Measurements from ENCODE around the gene ULK4. TPM values are rescaled to one million over a fixed set of nuclear protein-coding genes. Genes with fewer than 3 reads are reported as not detected.
"Not testable (repeated sequence)": the region's sequence is repeated elsewhere in the genome, so short reads cannot be mapped to it uniquely, and the experiment has no call there.

Gene ULK4
- total and polyA plus RNA-seq, 2 of the 4 experiments (the other 2 are of a cell fraction) = 2.7 to 5.0 TPM

GRCh38 chr3:41710646-41711388 is 251.1 kb downstream of the ULK4 start:
- Histone ChIP-seq H3K4me1 (ENCODE audit: control insufficient read depth, insufficient read depth, low read length) (peaks cover 3% of the 10 kb centered on the region; the same call in 1 of the 2 replicates), H2BK120ac (ENCODE audit: low read depth, low read length) (peak overlapping the region; percentile 3), H3K4ac (ENCODE audit: low read depth, low read length) (no peak overlapping the region; the same call in 1 of the 2 replicates), H2AK9ac (replicated peaks; ENCODE audit: low read depth, low read length, poor library complexity) (peak overlapping the region; percentile 17), H3K9me1 (ENCODE audit: insufficient read depth, low read length) (0 out of 2 replicates have a peak, but pooled peaks cover 2% of the 10 kb centered on the region), H2AK5ac (ENCODE audit: low read depth, low read length) (no peak overlapping the region), H3K23ac (ENCODE audit: low read depth, low read length) (no peak overlapping the region), H2AFZ (replicated peaks; ENCODE audit: low read length, poor library complexity) (peak overlapping the region; percentile 75), H4K20me1 (ENCODE audit: insufficient read depth, low read length) (no peaks in the 10 kb centered on the region), H3K4me2 (ENCODE audit: low read depth, low read length) (no peak overlapping the region; the same call in 1 of the 2 replicates), H2BK5ac (ENCODE audit: low read depth, low read length, poor library complexity, severe bottlenecking) (no peak overlapping the region), H3K36me3 (ENCODE audit: control insufficient read depth, insufficient read depth, low read length) (no peaks in the 10 kb centered on the region), H3K27ac (ENCODE audit: insufficient read depth, low read length) (no peak overlapping the region), H2BK15ac (ENCODE audit: low read depth, low read length) (no peak overlapping the region), H4K5ac (ENCODE audit: low read depth, low read length) (no peak overlapping the region), H3K18ac (ENCODE audit: low read depth, low read length) (no peak overlapping the region), H3K56ac (ENCODE audit: extremely low read depth, insufficient read depth, low read length) (no peak overlapping the region), H4K91ac (ENCODE audit: insufficient read depth, low read depth, low read length) (no peak overlapping the region), H4K8ac (ENCODE audit: low read depth in 2 of 2, low read length in 2 of 2) (no peak overlapping the region; a peak in 1 of 4 replicates), H3K27me3 (ENCODE audit: control insufficient read depth, insufficient read depth, low read length) (no peaks in the 10 kb centered on the region), H3K14ac (replicated peaks; ENCODE audit: low read depth, low read length) (no peak overlapping the region), H3K4me3 (ENCODE audit: insufficient read depth, low read depth, low read length) (no peak overlapping the region), H2BK20ac (ENCODE audit: low read depth, low read length) (no peak overlapping the region; the same call in 1 of the 2 replicates), H3K9ac (ENCODE audit: low read depth, low read length) (no peak overlapping the region), H3K9me3 (ENCODE audit: control insufficient read depth, insufficient read depth, low read length) (no peaks in the 10 kb centered on the region), H3K79me1 (ENCODE audit: low read depth in 1 of 2, low read length in 2 of 2) (no peaks in the 10 kb centered on the region)
- ChIA-PET CTCF (no interaction called here), POLR2A (ENCODE audit: unreplicated experiment) (no interaction called here)
- in situ Hi-C loops (cut with MboI; ENCODE audit: low sequenced_read_pairs) (no loop called here), intact Hi-C loops (cut with micrococcal nuclease) (no loop called here), dilution Hi-C loops (cut with HindIII; ENCODE audit: low sequenced_read_pairs, unreplicated experiment) (no loop called here)
- ATAC-seq (ENCODE audit: low read depth) = peak; percentile 98
- TF ChIP-seq RAD21 (IDR thresholded peaks at IDR 0.05; ENCODE audit: low read length) = no peak
- TF ChIP-seq CEBPB (IDR thresholded peaks at IDR 0.05; ENCODE audit: low read depth, low read length) = peak; percentile 94
- no TSS peak for BruUV-seq (replicated peaks)
- peak; percentile 83 for DNase-seq
- 94% methylated on average over 3 of the region's 8 CpGs; no CpG with 5 or more reads in 1 of the 2 experiments for WGBS, 2 experiments (ENCODE audit: extremely low coverage in 2 of 2, insufficient read length in 1 of 2)

- H4K5ac ChIP-seq (ENCODE audit: low read depth, low read length); in situ Hi-C loops (cut with MboI; ENCODE audit: low sequenced_read_pairs); DNase-seq; ATAC-seq (ENCODE audit: low read depth); H3K14ac ChIP-seq (replicated peaks; ENCODE audit: low read depth, low read length); H2AK9ac ChIP-seq (replicated peaks; ENCODE audit: low read depth, low read length, poor library complexity); H3K36me3 ChIP-seq (ENCODE audit: control insufficient read depth, insufficient read depth, low read length); H2BK15ac ChIP-seq (ENCODE audit: low read depth, low read length); H2BK120ac ChIP-seq (ENCODE audit: low read depth, low read length); POLR2A ChIA-PET (ENCODE audit: unreplicated experiment); H2AK5ac ChIP-seq (ENCODE audit: low read depth, low read length); intact Hi-C loops (cut with micrococcal nuclease); BruUV-seq (replicated peaks); H2BK20ac ChIP-seq (ENCODE audit: low read depth, low read length); dilution Hi-C loops (cut with HindIII; ENCODE audit: low sequenced_read_pairs, unreplicated experiment); H3K56ac ChIP-seq (ENCODE audit: extremely low read depth, insufficient read depth, low read length); CTCF ChIA-PET; H3K4me2 ChIP-seq (ENCODE audit: low read depth, low read length); H3K4me1 ChIP-seq (ENCODE audit: control insufficient read depth, insufficient read depth, low read length); H3K79me1 ChIP-seq (ENCODE audit: low read depth in 1 of 2, low read length in 2 of 2); H3K27ac ChIP-seq (ENCODE audit: insufficient read depth, low read length); H3K23ac ChIP-seq (ENCODE audit: low read depth, low read length); H4K8ac ChIP-seq (ENCODE audit: low read depth in 2 of 2, low read length in 2 of 2); H3K4ac ChIP-seq (ENCODE audit: low read depth, low read length); H2BK5ac ChIP-seq (ENCODE audit: low read depth, low read length, poor library complexity, severe bottlenecking); H3K9ac ChIP-seq (ENCODE audit: low read depth, low read length); H3K9me3 ChIP-seq (ENCODE audit: control insufficient read depth, insufficient read depth, low read length); H3K4me3 ChIP-seq (ENCODE audit: insufficient read depth, low read depth, low read length); H3K27me3 ChIP-seq (ENCODE audit: control insufficient read depth, insufficient read depth, low read length); H2AFZ ChIP-seq (replicated peaks; ENCODE audit: low read length, poor library complexity); H4K20me1 ChIP-seq (ENCODE audit: insufficient read depth, low read length); H4K91ac ChIP-seq (ENCODE audit: insufficient read depth, low read depth, low read length); H3K18ac ChIP-seq (ENCODE audit: low read depth, low read length); H3K9me1 ChIP-seq (ENCODE audit: insufficient read depth, low read length): not testable (repeated sequence)
- no CpG with 5 or more reads among the region's 8 CpGs for WGBS, 2 experiments (ENCODE audit: extremely low coverage in 2 of 2, insufficient read length in 1 of 2)
Observed at GRCh38 chr3:41709213-41709612, 252.7 kb downstream of the ULK4 start.
